GM21515 (cell line): ENCODE data around the gene GLRX.
"Not testable (repeated sequence)": the region's sequence is repeated elsewhere in the genome, so short reads cannot be mapped to it uniquely, and the experiment has no call there.

ENCODE experiments used
- ATAC-seq: cut with Tn5 transposase; IDR thresholded peaks from one replicate; pipeline ENCODE4 v1.9.1; 2021; ENCODE audit not compliant: unreplicated experiment

Gene GLRX

GRCh38 chr5:95827892-95828246, 5.3 kb upstream of the GLRX start:
- ATAC-seq: no peak

- ATAC-seq: no peak
These were observed 4.7 kb upstream of the GLRX start for GRCh38 chr5:95826949-95827891.

DNA sequence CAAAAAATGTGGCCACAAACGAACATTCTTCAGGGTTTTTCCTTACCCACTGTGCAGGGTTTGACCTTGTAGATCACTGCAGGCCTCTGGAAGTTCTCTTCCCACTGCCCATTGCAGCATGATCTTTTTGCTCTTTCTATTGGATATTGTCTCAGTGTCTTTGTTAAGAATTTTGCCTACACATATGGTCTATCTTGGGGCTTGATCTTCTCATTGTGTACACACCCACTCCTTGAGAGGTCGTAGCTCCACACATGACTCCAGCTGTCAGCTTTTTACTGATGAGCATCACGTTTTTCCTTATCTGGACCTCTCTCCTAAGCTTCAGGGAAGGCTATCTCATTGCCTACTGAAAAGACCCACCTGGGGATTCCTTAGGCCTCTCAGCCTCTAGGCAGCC, 3.0 kb upstream of the GLRX start:
- no peak for ATAC-seq

GRCh38 chr5:95824747-95825146, 2.2 kb upstream of the GLRX start:
- ATAC-seq: no peak

DNA sequence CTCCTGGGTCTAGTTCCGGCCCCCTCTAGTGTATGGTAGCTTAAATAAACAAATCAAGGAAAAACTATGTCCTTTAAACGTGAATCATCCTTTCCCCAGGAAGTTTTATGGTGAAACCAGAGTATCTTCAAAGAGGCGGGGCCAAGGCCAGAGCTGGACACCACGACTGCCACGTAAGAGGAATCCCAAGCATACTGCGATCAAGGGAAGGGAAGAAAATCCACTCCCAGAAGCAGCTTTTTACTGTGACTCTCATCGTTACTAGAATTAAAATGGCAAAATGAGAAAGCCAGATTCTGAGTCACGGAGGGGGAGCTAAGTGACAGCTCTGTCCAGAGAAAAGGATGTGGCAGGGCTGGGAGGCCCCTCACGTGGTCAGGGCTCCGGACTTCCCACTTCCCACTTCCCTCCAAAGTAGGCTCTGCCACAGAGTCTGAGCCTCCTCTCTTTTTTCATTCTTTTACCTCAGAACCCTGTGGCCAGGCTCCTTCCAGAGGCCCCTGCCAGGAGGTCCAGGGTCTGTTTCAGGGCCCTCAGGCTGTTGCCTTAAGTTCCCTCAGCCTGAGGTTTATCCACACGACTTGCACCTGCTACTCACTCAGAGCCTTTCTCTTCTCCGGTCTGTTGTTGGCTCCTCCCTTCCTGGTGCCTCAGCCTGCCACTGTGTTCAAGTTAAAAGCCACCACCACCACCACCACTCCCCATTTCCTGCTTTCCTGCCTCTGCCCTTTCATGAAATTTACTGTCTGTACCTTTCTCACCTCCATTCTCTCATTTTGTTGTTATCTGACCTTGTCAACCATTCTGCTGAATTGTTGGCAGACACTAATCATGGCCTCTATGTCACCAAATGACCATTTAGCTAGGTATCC, 1.4 kb upstream of the GLRX start:
- ATAC-seq: peak; percentile 46

DNA sequence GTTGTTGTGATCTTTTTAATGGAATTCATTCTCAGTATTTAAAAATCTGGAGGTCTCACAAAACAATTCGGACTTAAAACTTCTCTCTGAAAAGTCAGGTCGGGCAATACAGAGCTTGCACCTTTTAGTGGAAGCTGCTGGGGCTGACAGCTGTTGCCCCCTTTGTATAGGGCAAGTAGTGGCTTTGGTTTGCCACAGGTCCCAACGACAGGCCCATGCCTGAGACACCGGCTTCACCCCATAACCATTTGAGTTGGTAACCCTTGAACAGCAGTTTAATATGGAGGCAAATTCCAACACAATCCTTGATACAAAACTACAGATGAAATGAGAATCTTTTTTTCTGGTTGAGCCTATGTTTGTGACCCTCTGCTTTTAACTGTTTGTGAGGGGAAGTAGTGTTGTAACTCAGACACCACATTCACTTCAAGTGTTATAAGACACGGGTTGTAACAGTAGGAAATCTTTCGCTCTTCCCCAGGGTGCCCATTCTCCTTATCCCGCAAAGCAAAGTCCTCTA, 752 bp upstream of the GLRX start:
- no peak for ATAC-seq

DNA sequence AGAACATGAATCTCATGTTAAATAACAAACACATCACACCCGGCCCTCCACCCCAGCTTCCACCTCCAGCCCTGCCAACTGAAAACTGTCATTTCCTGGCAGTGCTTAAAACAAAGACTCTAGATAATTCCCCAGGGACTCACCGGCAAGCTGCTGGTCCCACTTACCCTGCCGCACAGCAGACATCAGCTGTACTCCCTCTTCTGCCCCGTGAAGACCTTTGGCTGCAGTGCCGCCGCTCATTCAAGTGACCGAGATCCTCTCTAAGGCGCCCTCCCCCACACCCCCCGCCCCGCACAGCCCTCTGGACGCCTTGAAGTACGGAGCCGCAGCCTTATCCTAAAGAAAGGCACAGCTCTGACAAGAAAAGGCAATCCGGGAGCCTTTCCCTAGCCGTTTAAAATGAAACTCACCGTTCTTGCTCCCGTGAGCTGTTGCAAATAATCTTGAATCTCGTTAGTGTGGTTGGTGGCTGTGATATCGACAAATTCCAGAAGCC, 434 bp downstream of the GLRX start:
- no peak for ATAC-seq

DNA sequence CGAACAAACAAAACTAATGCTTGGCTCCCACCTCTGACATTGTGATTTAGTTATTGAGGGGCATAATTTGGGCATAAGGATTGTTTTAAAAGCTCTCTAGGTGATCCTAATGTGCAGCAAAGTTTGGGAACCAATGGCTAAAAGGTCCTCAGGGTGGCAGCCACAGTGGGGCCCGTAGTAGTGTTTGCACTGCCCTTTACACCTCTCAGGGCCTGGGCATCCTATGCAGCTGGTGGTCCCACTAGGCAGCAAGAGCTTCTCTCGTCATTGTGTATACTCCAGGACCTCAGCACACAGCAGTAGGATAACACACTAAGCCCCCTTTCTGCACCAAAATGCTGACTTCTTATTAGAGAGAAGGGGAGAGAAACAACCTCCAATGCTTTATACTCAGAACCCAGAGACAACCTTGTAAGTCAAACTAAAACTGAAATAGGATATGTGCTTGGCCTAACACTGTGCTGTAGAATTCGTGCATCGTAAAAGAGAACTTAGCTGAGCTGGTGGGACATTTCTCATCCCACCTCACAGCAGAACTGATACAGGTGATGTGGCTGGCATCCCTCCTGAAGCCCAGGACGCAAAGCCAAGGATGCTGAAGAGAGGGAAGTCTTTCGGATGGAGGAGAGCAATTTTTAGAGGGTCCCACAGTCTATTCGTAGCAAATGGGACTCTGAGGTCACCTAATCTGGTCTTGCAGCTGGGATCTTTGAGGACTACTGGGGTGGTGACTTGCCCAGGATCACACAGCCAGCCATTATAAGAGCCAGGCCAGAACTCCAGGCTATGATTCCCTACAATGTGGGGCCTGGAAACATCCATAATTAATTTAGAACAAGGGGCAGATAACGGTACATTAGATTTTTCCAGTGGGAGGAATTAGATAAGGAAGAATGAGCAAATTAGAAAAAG, 1.2 kb downstream of the GLRX start:
- ATAC-seq: no peak

DNA sequence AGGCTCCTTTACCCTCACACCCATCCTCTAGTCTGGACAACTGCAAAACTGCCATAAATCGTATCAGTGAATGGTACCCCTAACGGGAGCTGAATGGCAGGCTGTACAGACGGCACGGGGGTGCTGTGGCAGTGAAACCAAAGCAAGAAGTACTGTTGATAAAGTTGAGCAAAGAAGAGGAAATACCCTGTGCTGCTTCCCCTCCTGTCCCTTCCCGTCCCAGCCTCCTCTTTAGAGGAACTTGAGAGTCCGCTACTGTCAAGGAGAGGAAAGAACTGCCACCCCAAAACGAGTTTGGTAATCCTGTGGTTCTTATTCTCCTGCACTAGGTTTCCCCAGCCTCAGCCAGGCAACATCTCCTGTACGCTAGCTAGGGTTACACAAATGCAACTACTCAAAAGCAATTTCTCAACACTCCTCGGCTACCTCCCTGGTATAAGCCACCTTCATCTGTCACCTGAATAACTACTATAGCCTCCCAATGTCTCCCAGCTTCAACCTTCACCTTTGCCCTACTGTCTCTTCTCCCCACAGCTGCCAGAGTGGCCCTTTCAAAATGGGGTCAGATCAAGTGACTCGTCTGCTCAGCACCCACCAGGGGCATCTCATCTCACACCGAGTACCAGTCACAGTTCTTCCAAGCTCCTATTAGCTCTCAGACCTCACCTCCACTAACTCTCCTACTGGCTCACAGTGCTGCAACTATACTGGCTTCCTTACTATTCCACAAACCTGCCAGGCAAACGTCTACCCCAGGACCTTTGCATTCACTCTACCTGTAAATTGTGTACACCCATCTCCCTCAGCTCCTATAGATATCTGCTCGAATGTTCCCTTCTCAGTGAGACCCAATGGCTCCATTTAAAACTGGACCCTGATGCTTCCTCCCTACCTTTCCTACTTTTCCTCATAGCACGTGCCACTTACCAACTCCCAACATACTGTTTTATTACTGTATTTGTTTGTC, 4.1 kb downstream of the GLRX start:
- no peak for ATAC-seq

DNA sequence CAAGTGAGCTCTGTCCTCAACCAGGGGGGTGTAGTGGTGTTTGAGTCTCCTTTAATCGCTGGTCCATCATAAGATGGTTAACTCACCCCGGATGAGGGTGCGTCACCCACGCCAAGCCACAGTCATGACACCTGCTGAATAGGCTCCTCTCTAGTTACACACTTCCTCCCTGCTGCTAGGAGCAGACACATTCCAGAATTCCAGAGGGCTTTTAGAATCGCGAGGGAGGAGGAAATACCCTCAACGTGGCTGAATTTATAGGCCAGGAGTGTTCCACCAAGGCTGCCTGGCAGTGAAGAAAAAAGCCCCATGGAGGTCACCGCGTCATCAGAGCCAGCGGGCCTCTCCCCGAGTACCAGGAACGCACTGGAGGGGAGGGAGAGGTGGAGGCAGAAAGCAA, 5.1 kb downstream of the GLRX start:
- ATAC-seq: no peak

DNA sequence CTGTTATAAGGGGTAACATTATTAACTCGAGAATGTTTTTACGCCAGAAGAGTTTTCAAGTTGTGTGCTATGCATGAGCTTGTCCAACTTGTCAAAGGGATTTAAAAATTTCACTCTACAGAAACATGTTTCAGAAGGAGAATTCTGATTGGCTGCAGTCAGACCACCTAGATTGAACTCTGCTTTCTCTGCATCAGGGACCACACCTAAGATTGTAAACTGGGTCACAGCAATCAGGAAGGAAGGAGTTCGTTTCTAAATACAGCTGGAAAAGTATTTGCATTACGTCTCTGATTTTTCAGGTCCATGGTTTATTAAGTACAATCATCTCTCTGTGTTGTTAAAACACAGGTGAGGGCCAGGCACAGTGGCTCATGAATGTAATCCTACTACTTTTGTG, 5.8 kb downstream of the GLRX start:
- ATAC-seq: no peak

- ATAC-seq: no peak
These were observed 6.2 kb downstream of the GLRX start for GRCh38 chr5:95816341-95816740.

- ATAC-seq: no peak
These were observed 7.3 kb downstream of the GLRX start for GRCh38 chr5:95815155-95815729.

DNA sequence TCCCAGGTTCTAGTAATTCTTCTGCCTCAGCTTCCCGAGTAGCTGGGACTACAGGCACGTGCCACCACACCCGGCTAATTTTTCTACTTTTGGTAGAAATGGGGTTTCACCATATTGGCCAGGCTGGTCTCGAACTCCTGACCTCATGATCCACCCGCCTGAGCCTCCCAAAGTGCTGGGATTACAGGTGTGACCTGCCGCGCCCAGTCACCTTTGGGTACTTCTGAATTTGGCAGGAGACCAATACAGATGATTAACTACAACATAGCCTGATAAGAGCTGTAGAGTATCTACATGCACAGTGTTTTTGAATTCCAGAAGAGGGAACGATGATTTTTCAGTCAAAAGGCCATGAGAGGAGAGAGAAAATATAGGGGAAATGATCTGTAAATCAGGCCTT, 9.5 kb downstream of the GLRX start:
- ATAC-seq: not testable (repeated sequence)

DNA sequence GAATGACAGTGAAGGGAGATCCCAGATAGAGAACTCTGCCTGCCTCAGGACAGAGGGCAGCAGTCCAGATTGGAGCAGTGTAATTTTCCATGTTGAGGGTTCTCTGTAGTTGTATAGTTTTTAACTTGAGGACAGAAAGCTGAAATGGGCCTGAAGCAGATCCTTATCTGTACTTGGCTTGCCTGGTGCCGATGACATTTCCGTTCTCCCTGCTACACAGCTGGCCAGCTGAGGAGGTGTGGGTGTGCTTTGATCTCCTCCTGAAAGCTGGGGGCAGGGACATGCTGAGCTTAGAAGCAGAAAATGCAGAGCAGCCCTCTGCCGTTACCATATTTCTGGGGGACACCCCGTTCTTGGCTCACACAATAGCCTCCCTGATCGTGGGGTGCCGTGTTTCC, 10.5 kb downstream of the GLRX start:
- ATAC-seq: no peak

DNA sequence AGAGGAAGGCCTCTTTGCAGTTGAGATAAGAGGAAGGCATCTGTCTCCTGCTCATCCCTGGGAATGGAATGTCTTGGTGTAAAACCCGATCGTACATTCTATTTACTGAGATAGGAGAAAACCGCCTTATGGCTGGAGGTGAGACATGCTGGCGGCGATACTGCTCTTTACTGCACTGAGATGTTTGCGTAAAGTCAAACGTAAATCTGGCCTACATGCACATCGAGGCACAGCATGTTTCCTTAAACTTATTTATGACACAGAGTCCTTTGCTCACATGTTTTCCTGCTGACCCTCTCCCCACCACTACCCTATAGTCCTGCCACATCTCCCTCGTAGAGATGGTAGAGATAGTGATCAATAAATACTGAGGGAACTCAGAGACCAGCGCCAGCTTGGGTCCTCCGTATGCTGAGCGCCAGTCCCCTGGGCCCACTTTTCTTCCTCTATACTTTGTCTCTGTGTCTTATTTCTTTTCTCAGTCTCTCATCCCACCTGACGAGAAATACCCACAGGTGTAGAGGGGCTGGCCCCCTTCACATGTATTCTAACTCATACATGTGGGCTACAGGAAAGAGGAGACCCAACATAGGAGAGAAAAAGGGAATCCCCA, 11.0 kb downstream of the GLRX start:
- ATAC-seq: not testable (repeated sequence)

GRCh38 chr5:95811126-95811423, 11.5 kb downstream of the GLRX start:
- not testable (repeated sequence) for ATAC-seq

- ATAC-seq: no peak
These were observed 12.0 kb downstream of the GLRX start for GRCh38 chr5:95810305-95811125.
